Activated naive CD4-positive, alpha-beta T cell treated with anti-CD3 and anti-CD28 coated beads for 36 hours (primary cell): ENCODE measurements around the gene L3MBTL3. TPM values are rescaled to one million over a fixed set of nuclear protein-coding genes. Genes with fewer than 3 reads are reported as not detected.

Experiments used
- total RNA-seq, 2 experiments: library from RNA; stranded (reverse); gene quantifications; one replicate each; pipeline ENCODE4 v1.2.3, GENCODE V29; 2021

Gene L3MBTL3
- total RNA-seq, 2 experiments from 2014 or later = 3.1 to 5.0 TPM

Other genes with a start within 250 kb of the L3MBTL3 start
- not detected for gene TMEM244, start 157.3 kb upstream of the L3MBTL3 start, total RNA-seq
- gene SAMD3, start 204.4 kb downstream of the L3MBTL3 start, total RNA-seq = 1 to 10 TPM; 1.0 to 2.3 TPM